HepG2 (cell line): Measurements from ENCODE around the gene ANKRD42. TPM values are rescaled to one million over a fixed set of nuclear protein-coding genes. Genes with fewer than 3 reads are reported as not detected.
"Not testable (repeated sequence)": the region's sequence is repeated elsewhere in the genome, so short reads cannot be mapped to it uniquely, and the experiment has no call there.

ENCODE experiments used
- ATAC-seq: fragments of 200-7000 bp; cut with Tn5 transposase; 3 replicates; pipeline ENCODE4 v1.9.1; 2020; ENCODE audit warnings: mild to moderate bottlenecking, moderate library complexity
- BruUV-seq: library from RNA; stranded (reverse); fragments of 400-500 nt; replicated peaks from 2 replicates; lab custom pipeline; 2021; lab: Mats Ljungman, UMichigan
- CTCF ChIA-PET: fragments of 300-600 bp; formaldehyde crosslinking; extraction: SDS; loops from one replicate; lab custom pipeline; 2021; ENCODE audit warnings: low total read pairs, inconsistent platforms, low intra/inter-chr PET ratio; lab: Yijun Ruan, JAX
- POLR2A ChIA-PET: fragments of 350-600 bp; sonication (Branson Sonifier 250); formaldehyde crosslinking; loops from one replicate; lab custom pipeline; 2020; ENCODE audit warnings: antibody characterized with exemption, inconsistent platforms; lab: Yijun Ruan, JAX
- DNase-seq: peaks from one replicate; pipeline ENCODE4 v3.0.0-alpha.2; 2015; ENCODE audit warnings: low spot score
- FAIRE-seq: peaks from 3 replicates; lab custom pipeline; 2011; peaks lifted over from hg19 to GRCh38; lab: Jason Lieb, UNC
- H2AFZ ChIP-seq: one replicate; pipeline ENCODE4 v1.6.1; 2011; ENCODE audit warnings: low read length, inconsistent platforms
- H3K27ac ChIP-seq: fragments of 300-600 bp; 3 replicates; pipeline ENCODE4 v1.8.0; 2011; ENCODE audit warnings: mixed run types, mild to moderate bottlenecking, mixed read lengths, low read length, inconsistent platforms; ENCODE audit not compliant: insufficient read depth; ENCODE audit errors: extremely low read length
- H3K27me3 ChIP-seq, 2 experiments: fragments of 200-600 bp in 1 of 2; 2 replicates in 1 of 2; 3 replicates in 1 of 2; pipeline versions ENCODE4 v1.6.0 to v1.8.0; 2011; ENCODE audit warnings: low read length in 2 of 2, mild to moderate bottlenecking in 2 of 2, moderate library complexity in 2 of 2, inconsistent platforms in 1 of 2; ENCODE audit not compliant: insufficient read depth in 2 of 2, control insufficient read depth in 1 of 2
- H3K36me3 ChIP-seq, 2 experiments: fragments of 200-600 bp in 1 of 2; replicated peaks in 1 of 2; 2 replicates in 1 of 2; 3 replicates in 1 of 2; pipeline versions ENCODE4 v1.5.1 to v1.8.0; 2011; ENCODE audit warnings: low read length in 2 of 2, inconsistent platforms in 1 of 2; ENCODE audit not compliant: insufficient read depth in 2 of 2, control insufficient read depth in 1 of 2
- H3K4me1 ChIP-seq: 2 replicates; pipeline ENCODE4 v1.5.1; 2012; ENCODE audit warnings: low read length, inconsistent platforms; ENCODE audit not compliant: insufficient read depth
- H3K4me2 ChIP-seq: 2 replicates; pipeline ENCODE4 v1.6.0; 2011; ENCODE audit warnings: low read depth, low read length, inconsistent platforms
- H3K4me3 ChIP-seq, 3 experiments: fragments of 200-600 bp in 1 of 3; sonication (generic), shearing (Covaris generic) in 1 of 3; replicated peaks in 1 of 3; 2 replicates each; pipeline ENCODE4 v1.5.1; 2011 to 2016; ENCODE audit warnings: low read length in 3 of 3, inconsistent platforms in 2 of 3, low read depth in 2 of 3, mild to moderate bottlenecking in 2 of 3, control low read depth in 1 of 3, mixed read lengths in 1 of 3; ENCODE audit not compliant: insufficient read depth in 1 of 3
- H3K79me2 ChIP-seq: one replicate; pipeline ENCODE4 v1.6.1; 2011; ENCODE audit warnings: low read length, inconsistent platforms; ENCODE audit not compliant: insufficient read depth
- H3K9ac ChIP-seq: 2 replicates; pipeline ENCODE4 v1.6.0; 2011; ENCODE audit warnings: mild to moderate bottlenecking, low read depth, low read length, inconsistent platforms; ENCODE audit not compliant: insufficient read depth
- H3K9me3 ChIP-seq: 2 replicates; pipeline ENCODE4 v1.5.1; 2012; ENCODE audit warnings: mild to moderate bottlenecking, low read length
- H4K20me1 ChIP-seq: 2 replicates; pipeline ENCODE4 v1.6.0; 2011; ENCODE audit warnings: inconsistent platforms, mild to moderate bottlenecking, low read length, moderate library complexity; ENCODE audit not compliant: insufficient read depth
- IKZF1 ChIP-seq: fragments of 450-650 bp; IDR thresholded peaks from 2 replicates; pipeline ENCODE4 v1.7.1; 2016
- MEIS2 ChIP-seq: sonication (generic); formaldehyde crosslinking; IDR thresholded peaks from 2 replicates; pipeline ENCODE4 v1.9.0; 2021; ENCODE audit warnings: mild to moderate bottlenecking, missing genetic modification reagents
- ZNF205 ChIP-seq: IDR thresholded peaks from 2 replicates; pipeline ENCODE4 v1.6.1; 2018; ENCODE audit warnings: missing biosample characterization, missing genetic modification reagents
- ZNF724P ChIP-seq: sonication (generic); formaldehyde crosslinking; IDR thresholded peaks from 2 replicates; pipeline ENCODE4 v1.8.0; 2022; ENCODE audit warnings: missing genetic modification reagents, borderline replicate concordance
- ZSCAN30 ChIP-seq: sonication (generic); formaldehyde crosslinking; IDR thresholded peaks from 2 replicates; pipeline ENCODE4 v1.5.0; 2020; ENCODE audit warnings: mild to moderate bottlenecking, missing genetic modification reagents
- WGBS: methylation state at CpG from one replicate; pipeline ENCODE4 v1.1.6; 2017; ENCODE audit warnings: low lambda C conversion rate; 5-methylcytosine and 5-hydroxymethylcytosine counted together
- in situ Hi-C: cut with HindIII; loops from 2 replicates; pipeline ENCODE4 v1.10.0; 2017; ENCODE audit warnings: low pct_unique_long_range_greater_than_20kb; ENCODE audit not compliant: extremely low pct_ligation_motif_present
- intact Hi-C: fragments of 100-400 bp; cut with micrococcal nuclease; formaldehyde crosslinking; loops from one replicate; pipeline ENCODE4 v1.10.0; 2022; ENCODE audit not compliant: unreplicated experiment
- polyA plus RNA-seq, 8 experiments: library from polyadenylated mRNA; depleted of rRNA in 3 of 8; stranded (reverse) in 7 of 8; unstranded in 1 of 8; fragments of >200 nt; fragmentation: Illumina TruSeq in 4 of 8; extraction: Trizol in 4 of 8; gene quantifications; 2 replicates each; pipeline versions ENCODE4 v1.2.1 to v1.2.3, GENCODE V29; 2011 to 2016; ENCODE audit warnings: low read depth in 4 of 8, missing spikeins in 1 of 8, mixed read lengths in 1 of 8; ENCODE audit not compliant: insufficient read depth in 1 of 8
- total RNA-seq, 5 experiments: library from RNA; depleted of rRNA; stranded (reverse); fragments of >200 nt; fragmentation: Illumina TruSeq; extraction: Trizol; gene quantifications; 2 replicates each; pipeline ENCODE4 v1.2.3, GENCODE V29; 2016; ENCODE audit warnings: low read depth in 1 of 5
- TF ChIP-seq, protein P1 (sequence below): sonication (generic); formaldehyde crosslinking; IDR thresholded peaks from 2 replicates; pipeline ENCODE4 v1.4.0; 2020; ENCODE audit warnings: mild to moderate bottlenecking, missing genetic modification reagents
- TF ChIP-seq, protein P2 (sequence below): sonication (generic); formaldehyde crosslinking; IDR thresholded peaks from 2 replicates; pipeline ENCODE4 v1.8.1; 2023; ENCODE audit warnings: mild to moderate bottlenecking, moderate library complexity, missing genetic modification reagents

The ANKRD42 gene
- total and polyA plus RNA-seq, 2 of the 13 experiments (the other 11 are each of a cell fraction or from before 2014, with no cell fraction given): 2.2 to 3.7 TPM

DNA sequence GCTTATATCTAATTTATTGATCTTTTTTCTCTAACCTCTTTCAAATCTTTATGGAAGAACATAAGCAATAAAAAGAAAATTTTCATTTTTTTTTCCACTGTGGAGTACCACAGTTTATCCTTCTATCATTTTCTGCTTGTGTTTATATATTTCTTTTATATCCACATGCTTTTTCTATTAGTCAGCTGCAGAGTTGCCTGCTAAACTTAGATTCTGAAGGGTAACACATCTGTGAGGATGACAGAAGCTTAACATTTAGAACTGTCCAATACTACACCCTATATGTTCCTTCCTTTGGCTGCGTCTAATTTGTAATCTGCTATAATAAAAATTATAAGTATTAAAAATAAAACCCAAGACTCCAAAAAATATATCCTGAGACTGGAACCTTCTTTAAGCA lies 71.8 kb downstream of the ANKRD42 start:
- DNase-seq (no peak), FAIRE-seq (no peak), ATAC-seq (no peak)
- TF ChIP-seq, protein P1, sequence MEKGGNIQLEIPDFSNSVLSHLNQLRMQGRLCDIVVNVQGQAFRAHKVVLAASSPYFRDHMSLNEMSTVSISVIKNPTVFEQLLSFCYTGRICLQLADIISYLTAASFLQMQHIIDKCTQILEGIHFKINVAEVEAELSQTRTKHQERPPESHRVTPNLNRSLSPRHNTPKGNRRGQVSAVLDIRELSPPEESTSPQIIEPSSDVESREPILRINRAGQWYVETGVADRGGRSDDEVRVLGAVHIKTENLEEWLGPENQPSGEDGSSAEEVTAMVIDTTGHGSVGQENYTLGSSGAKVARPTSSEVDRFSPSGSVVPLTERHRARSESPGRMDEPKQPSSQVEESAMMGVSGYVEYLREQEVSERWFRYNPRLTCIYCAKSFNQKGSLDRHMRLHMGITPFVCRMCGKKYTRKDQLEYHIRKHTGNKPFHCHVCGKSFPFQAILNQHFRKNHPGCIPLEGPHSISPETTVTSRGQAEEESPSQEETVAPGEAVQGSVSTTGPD (CRISPR knock-in tag): no peak
- TF ChIP-seq, protein P2, sequence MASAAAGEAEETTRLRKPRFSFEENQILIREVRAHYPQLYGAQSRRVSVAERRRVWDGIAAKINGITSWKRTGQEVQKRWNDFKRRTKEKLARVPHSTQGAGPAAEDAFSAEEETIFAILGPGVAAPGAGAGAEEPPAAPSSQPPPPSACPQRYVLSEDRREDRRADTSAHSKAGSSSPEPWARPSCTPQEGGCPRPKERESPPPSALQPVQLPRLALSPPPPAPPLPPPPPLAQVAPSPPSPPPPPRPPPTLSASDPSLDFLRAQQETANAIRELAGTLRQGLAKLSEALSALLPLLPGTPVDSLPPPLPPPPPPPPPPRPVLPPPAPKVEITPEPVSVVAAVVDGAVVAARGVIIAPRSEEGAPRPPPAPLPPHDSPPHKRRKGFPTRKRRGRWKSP (CRISPR knock-in tag): no peak
- no peak for TF ChIP-seq ZNF724P (CRISPR knock-in tag)
- no peak for TF ChIP-seq IKZF1
- TF ChIP-seq ZSCAN30 (CRISPR knock-in tag): no peak
- TF ChIP-seq ZNF205 (CRISPR knock-in tag): no peak
- no peak for TF ChIP-seq MEIS2 (CRISPR knock-in tag)
- 100% methylated on average over 1 of the region's 1 CpG for WGBS
- H3K27me3 ChIP-seq: no peaks in the 10 kb centered on the region
- H3K4me1 ChIP-seq: no peaks in the 10 kb centered on the region
- peaks cover 0 to 21% of the 10 kb centered on the region in 2 experiments; a peak in 4 of 5 replicates for H3K36me3 ChIP-seq
- H3K4me2 ChIP-seq: no peak overlapping the region
- H3K9ac ChIP-seq: no peak overlapping the region
- no peak overlapping the region for H3K27ac ChIP-seq
- H3K9me3 ChIP-seq: no peaks in the 10 kb centered on the region
- in situ Hi-C loops: no loop called here
- no peaks in the 10 kb centered on the region for H4K20me1 ChIP-seq
- H3K4me3 ChIP-seq: no peak overlapping the region
- BruUV-seq: no TSS peak
- no peaks in the 10 kb centered on the region for H3K79me2 ChIP-seq
- ChIA-PET POLR2A (no interaction called here), CTCF (no interaction called here)
- intact Hi-C loops: no loop called here
- H2AFZ ChIP-seq: no peak overlapping the region

DNA sequence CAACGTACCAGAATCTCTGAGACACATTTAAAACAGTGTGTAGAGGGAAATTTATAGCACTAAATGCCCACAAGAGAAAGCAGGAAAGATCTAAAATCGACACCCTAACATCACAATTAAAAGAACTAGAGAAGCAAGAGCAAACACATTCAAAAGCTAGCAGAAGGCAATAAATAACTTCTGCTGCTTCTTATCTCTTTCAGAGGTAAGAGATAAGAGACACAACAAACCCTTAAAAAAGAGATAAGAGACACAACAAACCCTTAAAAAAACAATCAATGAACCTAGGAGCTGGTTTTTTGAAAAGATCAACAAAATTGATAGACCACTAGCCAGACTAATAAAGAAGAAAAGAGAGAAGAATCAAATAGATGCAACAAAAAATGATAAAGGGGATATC lies 75.6 kb downstream of the ANKRD42 start:
- 77% methylated on average over 2 of the region's 2 CpGs for WGBS
- H3K4me1 ChIP-seq, POLR2A ChIA-PET, H3K27me3 ChIP-seq, H3K9me3 ChIP-seq, H2AFZ ChIP-seq, H3K79me2 ChIP-seq, H4K20me1 ChIP-seq, H3K36me3 ChIP-seq, FAIRE-seq, H3K4me2 ChIP-seq, intact Hi-C loops, ATAC-seq, CTCF ChIA-PET, DNase-seq, in situ Hi-C loops, BruUV-seq, H3K27ac ChIP-seq, H3K4me3 ChIP-seq, H3K9ac ChIP-seq: not testable (repeated sequence)

DNA sequence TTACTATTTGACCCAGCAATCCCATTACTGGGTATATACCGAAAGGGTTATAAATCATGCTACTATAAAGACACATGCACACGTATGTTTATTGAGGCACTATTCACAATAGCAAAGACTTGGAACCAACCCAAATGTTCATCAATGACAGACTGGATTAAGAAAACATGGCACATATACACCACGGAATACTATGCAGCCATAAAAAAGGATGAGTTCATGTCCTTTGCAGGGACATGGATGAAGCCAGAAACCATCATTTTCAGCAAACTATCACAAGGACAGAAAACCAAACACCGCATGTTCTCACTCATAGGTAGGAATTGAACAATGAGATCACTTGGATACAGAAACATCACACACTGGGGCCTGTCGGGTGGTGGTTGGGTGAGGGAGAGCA lies 78.2 kb downstream of the ANKRD42 start:
- H3K4me2 ChIP-seq, DNase-seq, ATAC-seq, POLR2A ChIA-PET, H3K27me3 ChIP-seq, H3K9me3 ChIP-seq, H3K27ac ChIP-seq, H3K4me3 ChIP-seq, H3K36me3 ChIP-seq, H3K9ac ChIP-seq, H3K4me1 ChIP-seq, FAIRE-seq, H3K79me2 ChIP-seq, H2AFZ ChIP-seq, H4K20me1 ChIP-seq, in situ Hi-C loops, intact Hi-C loops, CTCF ChIA-PET, BruUV-seq: not testable (repeated sequence)
- WGBS: 98% methylated on average over 5 of the region's 5 CpGs
